ENCODE measurements around the gene DCUN1D1. TPM values are rescaled to one million over a fixed set of nuclear protein-coding genes. Genes with fewer than 3 reads are reported as not detected.
A peak's percentile ranks its signal among the peaks of the same experiment; 100 is the strongest.

DCUN1D1 gene
- 24.2 and 26.4 TPM in 2 replicates for total RNA-seq (2012; rRNA removed)

GRCh38 chr3:182980204-182981037 is at the start of gene DCUN1D1:
TSS of gene DCUN1D1 (minus strand) at chr3:182980538. CDS start at chr3:182980489, 49 bp downstream.
- Histone ChIP-seq H3K9me3 (replicated peaks; ENCODE audit: low read length) (no peaks in the 10 kb centered on the region), H3K36me3 (ENCODE audit: insufficient read depth, low read length) (no peaks in the 10 kb centered on the region), H3K27me3 (ENCODE audit: control insufficient read depth, insufficient read depth, low read length) (no peaks in the 10 kb centered on the region), H3K4me1 (ENCODE audit: control insufficient read depth, insufficient read depth, low read length) (peaks cover 9% of the 10 kb centered on the region), H3K9ac (ENCODE audit: low read depth, low read length) (peak within 1 kb of the TSS; percentile 83), H3K4me3 (ENCODE audit: low read length) (peak within 1 kb of the TSS; percentile 80), H3K4me2 (ENCODE audit: low read length) (peak within 1 kb of the TSS; percentile 89)

GRCh38 chr3:183028416-183028815 is 48.1 kb upstream of the DCUN1D1 start:
- Histone ChIP-seq H3K36me3 (ENCODE audit: insufficient read depth, low read length) (peaks cover 11% of the 10 kb centered on the region), H3K9me3 (replicated peaks; ENCODE audit: low read length) (no peaks in the 10 kb centered on the region), H3K4me1 (ENCODE audit: control insufficient read depth, insufficient read depth, low read length) (no peaks in the 10 kb centered on the region), H3K27me3 (ENCODE audit: control insufficient read depth, insufficient read depth, low read length) (no peaks in the 10 kb centered on the region), H3K4me3 (ENCODE audit: low read length) (no peak overlapping the region), H3K9ac (ENCODE audit: low read depth, low read length) (no peak overlapping the region), H3K4me2 (ENCODE audit: low read length) (no peak overlapping the region)

GRCh38 chr3:183027276-183027675 is 46.9 kb upstream of the DCUN1D1 start:
- H3K36me3 ChIP-seq (ENCODE audit: insufficient read depth, low read length): peaks cover 13% of the 10 kb centered on the region
- no peak overlapping the region for H3K4me3 ChIP-seq (ENCODE audit: low read length)
- H3K4me2 ChIP-seq (ENCODE audit: low read length): no peak overlapping the region
- H3K27me3 ChIP-seq (ENCODE audit: control insufficient read depth, insufficient read depth, low read length): no peaks in the 10 kb centered on the region
- H3K4me1 ChIP-seq (ENCODE audit: control insufficient read depth, insufficient read depth, low read length): no peaks in the 10 kb centered on the region
- H3K9me3 ChIP-seq (replicated peaks; ENCODE audit: low read length): no peaks in the 10 kb centered on the region
- no peak overlapping the region for H3K9ac ChIP-seq (ENCODE audit: low read depth, low read length)

- no peak overlapping the region for H3K4me3 ChIP-seq (ENCODE audit: low read length)
- H3K9ac ChIP-seq (ENCODE audit: low read depth, low read length): no peak overlapping the region
- no peaks in the 10 kb centered on the region for H3K4me1 ChIP-seq (ENCODE audit: control insufficient read depth, insufficient read depth, low read length)
- H3K36me3 ChIP-seq (ENCODE audit: insufficient read depth, low read length): peaks cover 29% of the 10 kb centered on the region
- no peaks in the 10 kb centered on the region for H3K9me3 ChIP-seq (replicated peaks; ENCODE audit: low read length)
- H3K27me3 ChIP-seq (ENCODE audit: control insufficient read depth, insufficient read depth, low read length): no peaks in the 10 kb centered on the region
- no peak overlapping the region for H3K4me2 ChIP-seq (ENCODE audit: low read length)
Observed at GRCh38 chr3:183022936-183023516, 42.7 kb upstream of the DCUN1D1 start.

- H3K27me3 ChIP-seq (ENCODE audit: control insufficient read depth, insufficient read depth, low read length): no peaks in the 10 kb centered on the region
- H3K9me3 ChIP-seq (replicated peaks; ENCODE audit: low read length): no peaks in the 10 kb centered on the region
- no peak overlapping the region for H3K9ac ChIP-seq (ENCODE audit: low read depth, low read length)
- peaks cover 34% of the 10 kb centered on the region for H3K36me3 ChIP-seq (ENCODE audit: insufficient read depth, low read length)
- no peak overlapping the region for H3K4me2 ChIP-seq (ENCODE audit: low read length)
- no peaks in the 10 kb centered on the region for H3K4me1 ChIP-seq (ENCODE audit: control insufficient read depth, insufficient read depth, low read length)
- H3K4me3 ChIP-seq (ENCODE audit: low read length): no peak overlapping the region
Observed at GRCh38 chr3:183018421-183019192, 38.3 kb upstream of the DCUN1D1 start.

DNA sequence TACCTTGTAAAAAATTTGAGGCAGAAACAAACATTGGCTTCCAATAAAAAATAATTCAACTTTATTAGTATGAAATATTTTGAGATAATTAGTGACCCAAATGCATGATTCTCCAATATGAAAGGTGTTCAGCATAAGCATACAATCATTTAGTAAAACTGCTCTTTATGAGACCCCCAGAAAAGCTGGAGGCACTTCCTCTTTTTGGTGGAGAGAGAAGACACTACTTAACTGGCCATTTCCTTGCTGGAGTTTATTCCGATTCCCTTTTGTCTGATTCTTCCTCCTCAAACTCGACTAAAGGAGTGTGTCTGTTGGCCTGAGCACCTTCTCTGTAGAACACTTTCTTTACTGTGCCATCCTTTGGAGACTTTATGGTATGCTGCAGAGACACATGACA is 34.8 kb upstream of the DCUN1D1 start:
- Histone ChIP-seq H3K36me3 (ENCODE audit: insufficient read depth, low read length) (peaks cover 24% of the 10 kb centered on the region), H3K9ac (ENCODE audit: low read depth, low read length) (no peak overlapping the region), H3K9me3 (replicated peaks; ENCODE audit: low read length) (no peaks in the 10 kb centered on the region), H3K4me3 (ENCODE audit: low read length) (no peak overlapping the region), H3K4me1 (ENCODE audit: control insufficient read depth, insufficient read depth, low read length) (no peaks in the 10 kb centered on the region), H3K4me2 (ENCODE audit: low read length) (no peak overlapping the region), H3K27me3 (ENCODE audit: control insufficient read depth, insufficient read depth, low read length) (no peaks in the 10 kb centered on the region)

DNA sequence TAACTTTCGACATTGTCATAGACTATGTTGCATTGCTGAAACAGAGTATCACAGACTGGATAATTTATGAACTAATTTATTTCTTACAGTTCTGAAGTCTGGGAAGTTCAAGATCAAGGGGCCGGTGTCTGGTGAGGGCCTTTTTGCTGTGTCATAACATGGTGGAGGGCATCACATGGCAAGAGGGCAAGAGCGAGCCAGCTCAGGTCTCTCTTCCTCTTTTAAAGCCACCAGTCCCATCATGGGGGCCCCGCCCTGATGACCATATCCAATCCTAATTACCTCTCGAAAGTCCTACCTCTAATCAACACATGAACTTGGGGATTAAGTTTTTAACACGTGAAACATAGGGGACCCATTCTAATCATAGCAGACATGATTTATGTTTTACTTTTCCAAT is 33.5 kb upstream of the DCUN1D1 start:
- Histone ChIP-seq H3K9ac (ENCODE audit: low read depth, low read length) (no peak overlapping the region), H3K4me3 (ENCODE audit: low read length) (no peak overlapping the region), H3K27me3 (ENCODE audit: control insufficient read depth, insufficient read depth, low read length) (no peaks in the 10 kb centered on the region), H3K9me3 (replicated peaks; ENCODE audit: low read length) (no peaks in the 10 kb centered on the region), H3K4me1 (ENCODE audit: control insufficient read depth, insufficient read depth, low read length) (no peaks in the 10 kb centered on the region), H3K4me2 (ENCODE audit: low read length) (no peak overlapping the region), H3K36me3 (ENCODE audit: insufficient read depth, low read length) (peaks cover 12% of the 10 kb centered on the region)

GRCh38 chr3:183013074-183013473 is 32.7 kb upstream of the DCUN1D1 start:
- Histone ChIP-seq H3K9me3 (replicated peaks; ENCODE audit: low read length) (no peaks in the 10 kb centered on the region), H3K4me2 (ENCODE audit: low read length) (no peak overlapping the region), H3K4me1 (ENCODE audit: control insufficient read depth, insufficient read depth, low read length) (no peaks in the 10 kb centered on the region), H3K36me3 (ENCODE audit: insufficient read depth, low read length) (peaks cover 10% of the 10 kb centered on the region), H3K27me3 (ENCODE audit: control insufficient read depth, insufficient read depth, low read length) (no peaks in the 10 kb centered on the region), H3K4me3 (ENCODE audit: low read length) (no peak overlapping the region), H3K9ac (ENCODE audit: low read depth, low read length) (no peak overlapping the region)

GRCh38 chr3:183008800-183009199 is 28.5 kb upstream of the DCUN1D1 start:
- no peak overlapping the region for H3K9ac ChIP-seq (ENCODE audit: low read depth, low read length)
- H3K4me1 ChIP-seq (ENCODE audit: control insufficient read depth, insufficient read depth, low read length): no peaks in the 10 kb centered on the region
- H3K4me2 ChIP-seq (ENCODE audit: low read length): no peak overlapping the region
- H3K4me3 ChIP-seq (ENCODE audit: low read length): no peak overlapping the region
- no peaks in the 10 kb centered on the region for H3K27me3 ChIP-seq (ENCODE audit: control insufficient read depth, insufficient read depth, low read length)
- H3K9me3 ChIP-seq (replicated peaks; ENCODE audit: low read length): no peaks in the 10 kb centered on the region
- no peaks in the 10 kb centered on the region for H3K36me3 ChIP-seq (ENCODE audit: insufficient read depth, low read length)

GRCh38 chr3:183008303-183008702 is 28.0 kb upstream of the DCUN1D1 start:
- Histone ChIP-seq H3K4me3 (ENCODE audit: low read length) (no peak overlapping the region), H3K9ac (ENCODE audit: low read depth, low read length) (no peak overlapping the region), H3K4me1 (ENCODE audit: control insufficient read depth, insufficient read depth, low read length) (no peaks in the 10 kb centered on the region), H3K27me3 (ENCODE audit: control insufficient read depth, insufficient read depth, low read length) (no peaks in the 10 kb centered on the region), H3K9me3 (replicated peaks; ENCODE audit: low read length) (no peaks in the 10 kb centered on the region), H3K36me3 (ENCODE audit: insufficient read depth, low read length) (no peaks in the 10 kb centered on the region), H3K4me2 (ENCODE audit: low read length) (no peak overlapping the region)

DNA sequence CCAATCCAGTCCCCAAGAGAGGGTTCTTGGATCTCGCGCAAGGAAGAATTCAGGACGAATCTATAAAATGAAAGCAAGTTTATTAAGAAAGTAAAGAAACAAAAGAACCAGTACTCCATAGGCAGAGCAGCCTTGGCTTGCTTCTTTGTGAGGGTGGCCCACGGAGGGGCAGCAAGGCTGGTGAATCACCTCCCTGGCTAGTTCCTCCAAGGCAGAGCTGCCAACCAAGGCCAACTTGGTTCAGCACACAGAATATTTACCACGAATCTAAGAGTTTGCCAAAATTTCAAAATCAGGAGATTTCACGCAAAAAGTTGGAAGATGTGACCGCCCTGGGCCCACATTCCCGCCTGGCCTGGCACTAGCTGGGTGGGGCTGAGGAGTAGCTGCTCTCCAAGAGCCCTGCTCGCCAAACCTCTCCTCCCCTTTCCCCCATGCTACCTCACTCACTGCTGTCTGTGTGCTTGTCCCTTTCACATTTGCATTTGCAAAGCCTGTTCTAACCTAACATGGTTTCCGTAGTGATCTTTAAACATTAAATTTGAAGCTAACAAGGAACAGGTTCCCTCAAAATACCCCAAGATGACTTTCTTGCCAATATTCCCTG is 26.2 kb upstream of the DCUN1D1 start:
- Histone ChIP-seq H3K4me3 (ENCODE audit: low read length) (no peak overlapping the region), H3K4me2 (ENCODE audit: low read length) (no peak overlapping the region), H3K9me3 (replicated peaks; ENCODE audit: low read length) (no peaks in the 10 kb centered on the region), H3K36me3 (ENCODE audit: insufficient read depth, low read length) (no peaks in the 10 kb centered on the region), H3K9ac (ENCODE audit: low read depth, low read length) (no peak overlapping the region), H3K27me3 (ENCODE audit: control insufficient read depth, insufficient read depth, low read length) (no peaks in the 10 kb centered on the region), H3K4me1 (ENCODE audit: control insufficient read depth, insufficient read depth, low read length) (no peaks in the 10 kb centered on the region)
